ENCODE measurements around the gene TIMM17A.
"Not testable (repeated sequence)": the region's sequence is repeated elsewhere in the genome, so short reads cannot be mapped to it uniquely, and the experiment has no call there.

Gene TIMM17A

GRCh38 chr1:201940316-201940715 lies 15.0 kb upstream of the TIMM17A start:
- not testable (repeated sequence) for DNase-seq (ENCODE audit: low read depth)

DNA sequence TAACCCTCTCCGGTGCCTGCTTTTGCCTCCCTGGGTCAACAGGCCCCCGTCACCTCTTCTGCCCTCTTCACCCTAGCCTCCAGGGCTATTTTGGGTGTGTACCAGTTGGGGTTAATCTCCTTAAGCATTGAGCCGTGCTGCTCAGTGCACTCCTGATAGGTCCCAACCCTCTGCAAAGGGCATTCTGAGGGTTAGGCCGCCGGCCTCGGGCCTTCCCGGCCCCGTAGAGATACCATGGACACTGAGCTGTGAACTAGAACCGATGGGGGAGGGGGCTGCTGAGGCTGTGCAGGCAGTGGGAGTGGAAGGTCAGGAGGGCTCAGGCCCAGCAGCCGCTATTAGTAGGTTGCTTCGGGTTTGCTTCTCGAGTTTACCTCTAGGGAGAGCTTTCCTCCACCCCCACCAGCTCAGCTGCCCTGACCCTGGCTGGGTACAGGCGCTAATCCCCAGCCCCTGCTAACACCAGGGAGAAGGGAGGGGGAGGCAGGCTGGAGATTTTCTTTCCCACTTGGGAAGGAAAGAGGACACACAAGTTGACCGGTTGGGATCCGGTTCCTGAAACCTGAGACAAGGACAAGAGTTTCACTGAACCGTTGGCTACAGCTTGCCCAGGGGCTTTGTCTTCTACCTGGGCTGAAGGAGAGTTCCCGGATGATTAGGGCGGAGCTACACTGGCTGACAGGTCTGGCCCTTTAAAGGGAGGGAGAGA lies 13.7 kb upstream of the TIMM17A start:
- no peak for DNase-seq (ENCODE audit: low read depth)

DNA sequence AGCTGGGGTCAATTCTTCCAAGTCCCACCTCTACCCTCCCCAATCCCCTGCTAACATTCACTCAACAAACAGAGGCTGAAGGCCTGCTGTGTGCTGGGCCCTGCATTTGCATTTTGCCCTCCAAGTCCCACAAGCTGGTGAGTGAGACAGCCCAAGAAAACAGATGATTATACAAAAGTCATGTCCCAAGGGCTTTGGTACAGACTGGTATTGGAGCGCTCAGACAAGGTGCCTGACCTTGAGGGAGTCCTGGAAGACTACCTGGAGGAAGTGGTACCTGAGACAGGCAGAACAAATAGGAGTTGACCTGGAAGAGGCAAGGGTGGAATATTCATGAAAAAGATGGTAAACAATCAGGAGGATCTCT lies 13.2 kb upstream of the TIMM17A start:
- DNase-seq (ENCODE audit: low read depth) = no peak

- DNase-seq (ENCODE audit: low read depth) = no peak
These were observed 11.3 kb upstream of the TIMM17A start for GRCh38 chr1:201944002-201944401.

DNA sequence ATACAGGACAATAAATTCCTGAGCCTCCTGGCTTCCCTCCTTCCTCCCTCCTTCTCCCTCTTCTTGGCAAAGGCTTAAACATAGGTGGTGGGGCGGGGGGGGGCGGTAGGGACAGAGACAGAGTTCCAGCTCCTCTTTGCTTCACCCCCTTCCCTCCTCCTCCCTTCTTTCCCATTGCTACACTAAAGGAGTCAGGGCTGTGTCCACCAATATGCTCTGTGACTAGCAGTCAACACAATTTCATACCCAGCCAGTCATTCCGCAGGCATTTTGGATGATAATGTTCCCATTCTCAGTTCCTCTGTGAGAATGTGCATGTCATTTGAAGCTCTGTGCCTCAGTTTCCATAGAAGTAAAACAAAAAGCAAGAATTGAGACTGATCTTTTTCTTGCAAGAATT lies 10.7 kb upstream of the TIMM17A start:
- no peak for DNase-seq (ENCODE audit: low read depth)

DNA sequence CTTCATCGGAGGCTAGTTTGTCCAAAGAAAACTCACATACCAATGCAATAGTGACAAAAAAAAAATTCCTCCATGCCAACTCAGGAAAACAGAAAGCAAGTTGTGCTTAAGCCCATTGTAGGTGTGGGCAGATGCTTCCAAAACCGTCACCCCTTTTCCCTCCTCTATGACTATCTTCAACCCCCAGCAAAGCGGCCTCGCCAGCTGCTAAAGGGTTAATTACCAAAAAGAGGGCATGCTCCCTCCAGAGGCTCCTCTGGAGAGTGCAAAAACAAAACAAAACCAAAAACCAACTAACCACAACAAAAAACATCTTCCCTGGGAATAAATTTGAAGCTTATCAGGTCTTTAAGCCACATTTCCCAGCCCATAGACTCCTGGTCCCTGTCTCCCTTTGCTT lies 10.1 kb upstream of the TIMM17A start:
- DNase-seq (ENCODE audit: low read depth) = no peak

DNA sequence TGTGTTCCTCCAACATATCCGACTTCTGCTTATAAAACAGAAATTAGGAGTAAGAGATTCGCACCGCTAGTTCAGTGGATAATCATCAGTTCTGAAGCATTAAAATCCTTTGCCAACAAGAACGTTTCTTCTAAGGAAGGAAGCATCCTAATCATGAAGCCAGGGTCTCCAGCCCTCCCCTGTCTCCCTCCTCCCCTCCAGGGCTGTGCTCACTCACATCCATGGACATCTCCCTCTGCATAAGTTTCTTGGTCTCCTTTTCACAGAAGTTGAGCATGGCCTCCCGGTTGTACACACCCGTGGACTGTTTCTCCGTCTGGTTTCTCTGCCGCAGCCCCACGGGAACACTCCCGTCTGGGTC lies 9.5 kb upstream of the TIMM17A start:
- no peak for DNase-seq (ENCODE audit: low read depth)

- no peak for DNase-seq (ENCODE audit: low read depth)
These were observed 8.9 kb upstream of the TIMM17A start, which contains the start of gene LMOD1 for GRCh38 chr1:201946224-201946908. LMOD1 (minus strand) TSS chr1:201946548; CDS start chr1:201946340, 208 bp downstream.

DNA sequence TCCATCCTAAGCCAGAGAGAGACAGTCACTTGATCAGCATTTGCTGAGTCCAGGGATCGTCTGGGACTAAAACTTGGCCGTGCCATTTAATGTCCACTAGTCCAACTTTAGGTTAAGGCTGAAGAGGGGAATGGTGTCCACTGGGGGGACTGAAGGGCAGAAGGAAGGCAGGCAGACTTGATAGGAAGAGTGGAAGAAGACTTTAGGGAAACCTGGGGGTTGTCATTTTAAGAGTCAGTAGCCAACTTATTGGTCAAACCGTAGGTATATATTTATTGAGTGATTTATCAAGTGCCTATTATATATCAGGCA lies 7.7 kb upstream of the TIMM17A start:
- DNase-seq (ENCODE audit: low read depth) = no peak

GRCh38 chr1:201949491-201949890 lies 5.8 kb upstream of the TIMM17A start:
- DNase-seq (ENCODE audit: low read depth) = no peak

DNA sequence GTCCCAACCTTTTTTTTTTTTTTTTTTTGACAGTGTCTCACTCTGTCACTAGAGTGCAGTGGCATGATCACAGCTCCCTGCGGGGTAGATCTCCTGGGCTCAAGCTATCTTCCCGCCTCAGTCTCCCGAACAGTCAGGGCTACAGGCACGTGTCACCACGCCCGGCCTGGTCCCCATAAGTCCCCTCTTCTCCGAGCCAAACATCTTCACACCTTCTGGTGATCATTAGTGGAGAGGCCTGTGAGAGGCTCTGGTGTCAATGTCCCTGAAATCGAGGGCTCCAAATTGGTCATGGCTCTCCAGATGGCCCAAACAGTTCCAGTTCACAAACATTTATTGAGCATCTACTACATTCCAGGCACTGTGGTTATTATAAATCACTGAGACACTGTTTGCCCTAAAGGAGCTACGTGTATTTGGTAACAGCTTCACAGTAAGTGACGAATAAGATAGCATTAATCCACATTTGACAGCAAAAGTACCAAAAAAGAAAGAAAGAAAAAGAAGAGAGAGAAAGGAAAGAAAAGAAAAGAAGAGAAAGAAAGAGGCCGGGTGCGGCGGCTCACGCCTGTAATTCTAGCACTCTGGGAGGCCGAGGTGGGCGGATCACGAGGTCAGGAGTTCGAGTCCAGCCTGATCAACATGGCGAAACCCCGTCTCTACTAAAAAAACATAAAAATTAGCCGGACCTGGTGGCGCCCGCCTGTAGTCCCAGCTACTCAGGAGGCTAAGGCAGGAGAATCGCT lies 867 bp upstream of the TIMM17A start:
- peak; percentile 3 for DNase-seq (ENCODE audit: low read depth)

DNA sequence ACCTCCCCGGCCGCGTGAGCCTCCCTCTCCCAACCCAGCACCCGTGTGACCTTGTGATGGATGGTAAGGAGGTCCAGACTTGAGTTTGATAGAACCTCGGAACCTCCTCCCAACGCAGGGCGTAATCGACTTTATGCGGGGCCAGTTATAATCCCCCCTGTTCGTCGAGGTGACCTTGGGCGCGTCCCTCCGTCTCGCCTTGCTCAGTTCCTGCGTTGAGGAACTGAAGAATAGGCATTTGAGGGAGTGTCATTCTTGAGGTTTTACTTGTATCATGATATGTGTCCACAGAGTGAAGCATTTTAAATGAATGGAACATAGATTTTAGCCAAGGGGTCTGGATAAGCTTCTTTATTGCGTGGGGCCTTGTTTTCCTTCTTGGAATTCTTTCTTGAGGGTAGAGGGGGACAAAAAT lies 433 bp downstream of the TIMM17A start:
- DNase-seq (ENCODE audit: low read depth) = no peak

DNA sequence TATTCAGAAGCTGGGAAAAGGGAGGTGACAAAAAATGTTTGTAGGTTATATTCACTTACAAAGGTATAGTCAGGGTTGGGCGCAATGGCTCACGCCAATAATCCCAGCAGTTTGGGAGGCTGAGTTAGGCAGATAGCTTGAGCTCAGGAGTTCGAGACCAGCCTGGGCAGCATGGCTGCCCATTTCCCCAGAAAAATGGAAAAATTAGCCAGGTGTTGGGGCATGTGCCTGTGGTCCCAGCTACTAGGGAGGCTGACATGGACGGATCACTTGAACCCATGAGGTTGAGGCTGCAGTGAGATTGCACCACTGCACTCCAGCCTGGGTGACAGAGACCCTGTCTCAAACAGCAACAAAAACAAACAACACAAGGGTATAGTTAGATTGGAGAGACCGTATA lies 3.0 kb downstream of the TIMM17A start:
- no peak for DNase-seq (ENCODE audit: low read depth)

DNA sequence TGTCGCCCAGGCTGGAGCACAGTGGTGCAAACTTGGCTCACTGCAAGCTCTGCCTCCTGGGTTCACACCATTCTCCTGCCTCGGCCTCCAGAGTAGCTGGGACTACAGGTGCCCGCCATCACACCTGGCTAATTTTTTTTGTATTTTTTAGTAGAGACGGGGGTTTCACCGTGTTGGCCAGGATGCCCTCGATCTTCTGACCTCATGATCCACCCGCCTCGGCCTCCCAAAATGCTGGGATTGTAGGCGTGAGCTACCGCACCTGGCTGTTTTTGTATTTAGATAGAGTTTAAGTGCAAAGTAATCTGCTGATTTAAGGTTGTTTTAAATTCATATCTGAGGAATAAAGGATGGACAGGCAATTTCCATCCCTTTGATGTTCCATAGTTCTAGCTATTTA lies 7.1 kb downstream of the TIMM17A start:
- DNase-seq (ENCODE audit: low read depth) = not testable (repeated sequence)

- no peak for DNase-seq (ENCODE audit: low read depth)
These were observed 9.0 kb downstream of the TIMM17A start for GRCh38 chr1:201964261-201964660.

- no peak for DNase-seq (ENCODE audit: low read depth)
These were observed 10.9 kb downstream of the TIMM17A start for GRCh38 chr1:201966171-201966570.

DNA sequence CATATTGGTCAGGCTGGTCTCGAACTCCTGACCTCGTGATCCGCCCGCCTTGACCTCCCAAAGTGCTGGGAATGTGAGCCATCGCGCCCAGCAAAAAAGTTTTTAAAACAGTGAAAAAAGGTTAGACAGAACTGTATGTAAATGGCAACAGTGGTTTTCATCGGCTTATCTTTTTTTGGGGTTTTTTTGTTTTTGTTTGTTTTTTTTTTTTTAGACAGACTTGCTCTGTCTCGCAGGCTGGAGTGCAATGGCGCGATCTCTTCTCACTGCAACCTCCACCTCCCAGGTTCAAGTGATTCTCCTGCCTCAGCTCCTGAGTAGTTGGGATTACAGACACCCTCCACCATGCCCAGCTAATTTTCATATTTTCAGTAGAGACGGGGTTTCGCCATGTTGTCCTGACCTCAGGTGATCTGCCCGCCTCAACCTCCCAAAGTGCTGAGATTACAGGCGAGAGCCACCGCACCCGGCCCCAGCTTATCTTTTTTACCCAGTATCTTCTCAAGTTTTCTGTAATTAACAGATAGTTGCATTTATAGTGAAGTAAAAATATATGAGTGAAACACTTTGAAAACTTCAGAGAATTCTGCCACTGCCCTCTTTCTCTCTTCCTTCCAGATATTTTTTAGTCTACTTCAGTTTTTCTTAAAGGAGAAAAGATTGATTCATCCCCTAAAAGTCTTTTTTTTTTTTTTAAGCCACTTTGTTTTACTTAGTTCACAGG lies 13.1 kb downstream of the TIMM17A start:
- DNase-seq (ENCODE audit: low read depth) = no peak

- DNase-seq (ENCODE audit: low read depth) = no peak
These were observed 15.2 kb downstream of the TIMM17A start for GRCh38 chr1:201970334-201971159.

- DNase-seq (ENCODE audit: low read depth) = peak; percentile 49
These were observed 26.8 kb downstream of the TIMM17A start for GRCh38 chr1:201982082-201982622.

DNA sequence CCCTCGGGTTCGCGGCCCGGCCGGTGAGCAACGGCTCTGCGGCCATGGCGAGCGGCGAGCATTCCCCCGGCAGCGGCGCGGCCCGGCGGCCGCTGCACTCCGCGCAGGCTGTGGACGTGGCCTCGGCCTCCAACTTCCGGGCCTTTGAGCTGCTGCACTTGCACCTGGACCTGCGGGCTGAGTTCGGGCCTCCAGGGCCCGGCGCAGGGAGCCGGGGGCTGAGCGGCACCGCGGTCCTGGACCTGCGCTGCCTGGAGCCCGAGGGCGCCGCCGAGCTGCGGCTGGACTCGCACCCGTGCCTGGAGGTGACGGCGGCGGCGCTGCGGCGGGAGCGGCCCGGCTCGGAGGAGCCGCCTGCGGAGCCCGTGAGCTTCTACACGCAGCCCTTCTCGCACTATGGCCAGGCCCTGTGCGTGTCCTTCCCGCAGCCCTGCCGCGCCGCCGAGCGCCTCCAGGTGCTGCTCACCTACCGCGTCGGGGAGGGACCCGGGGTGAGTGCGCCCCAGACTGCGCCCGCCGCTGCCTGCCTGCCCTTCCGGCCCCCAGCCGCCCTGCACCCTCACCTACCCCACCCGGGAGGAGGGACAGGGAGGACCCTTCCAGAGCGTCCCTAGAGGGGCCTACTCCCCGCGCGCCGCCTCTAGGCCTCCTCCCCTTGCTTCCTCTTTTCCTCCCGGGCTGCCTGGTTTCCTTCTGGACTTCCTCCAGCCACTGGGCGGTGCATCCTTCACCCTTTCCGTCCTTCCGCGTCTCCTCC lies 27.5 kb downstream of the TIMM17A start, which contains the start of gene RNPEP:
TSS of gene RNPEP (plus strand) at position 26 of the 757 bp plus-strand sequence. CDS start at position 45, 19 bp downstream.
- DNase-seq (ENCODE audit: low read depth) = peak; percentile 13

Data from stimulated activated CD8-positive, alpha-beta memory T cell treated with anti-CD3 and anti-CD28 coated beads, Interleukin-15, amount 100 ng/mL, for 24 hours (primary cell).